ENCODE measurements around the gene APOH.

- TF ChIP-seq CTCF (IDR thresholded peaks at IDR 0.05) (no peak), POLR2A (IDR thresholded peaks at IDR 0.05) (no peak)
Measured at GRCh38 chr17:66241839-66242238, 12.6 kb upstream of the APOH start.

All from esophagus squamous epithelium (tissue), 4 donors.